HG03175 (cell line): Measurements from ENCODE around the gene ERC2.

Experiments
- ATAC-seq: cut with Tn5 transposase; IDR thresholded peaks from one replicate; pipeline ENCODE4 v1.9.1; 2021; ENCODE audit warnings: mild to moderate bottlenecking, moderate library complexity; ENCODE audit not compliant: unreplicated experiment

Gene ERC2

GRCh38 chr3:55636300-55637195, 831.7 kb downstream of the ERC2 start:
- no peak for ATAC-seq

- ATAC-seq, result no peak
Measured at GRCh38 chr3:55634345-55634744, 833.9 kb downstream of the ERC2 start.

GRCh38 chr3:55633333-55633732, 834.9 kb downstream of the ERC2 start:
- ATAC-seq, result no peak

GRCh38 chr3:55631766-55632331, 836.4 kb downstream of the ERC2 start:
- ATAC-seq, result no peak

GRCh38 chr3:55630921-55631299, 837.4 kb downstream of the ERC2 start:
- ATAC-seq, result no peak

GRCh38 chr3:55630280-55630920, 837.9 kb downstream of the ERC2 start:
- ATAC-seq, result no peak

GRCh38 chr3:55629432-55629831, 838.8 kb downstream of the ERC2 start:
- no peak for ATAC-seq

- ATAC-seq, result no peak
Measured at GRCh38 chr3:55626279-55626665, 842.0 kb downstream of the ERC2 start.

GRCh38 chr3:55624238-55624637, 844.0 kb downstream of the ERC2 start:
- ATAC-seq, result no peak

- ATAC-seq, result no peak
Measured at GRCh38 chr3:55623786-55624185, 844.5 kb downstream of the ERC2 start.

- ATAC-seq, result no peak
Measured at GRCh38 chr3:55622733-55623132, 845.5 kb downstream of the ERC2 start.

GRCh38 chr3:55622116-55622515, 846.2 kb downstream of the ERC2 start:
- no peak for ATAC-seq

- ATAC-seq, result no peak
Measured at GRCh38 chr3:55621648-55622047, 846.6 kb downstream of the ERC2 start.

GRCh38 chr3:55621026-55621422, 847.2 kb downstream of the ERC2 start:
- ATAC-seq, result no peak

GRCh38 chr3:55620351-55621025, 847.8 kb downstream of the ERC2 start:
- peak; percentile 66 for ATAC-seq

- ATAC-seq, result no peak
Measured at GRCh38 chr3:55619046-55619808, 849.0 kb downstream of the ERC2 start.

- ATAC-seq, result no peak
Measured at GRCh38 chr3:55617385-55617784, 850.9 kb downstream of the ERC2 start.

- no peak for ATAC-seq
Measured at GRCh38 chr3:55616803-55617202, 851.5 kb downstream of the ERC2 start.

GRCh38 chr3:55615694-55616295, 852.5 kb downstream of the ERC2 start:
- ATAC-seq, result no peak

- ATAC-seq, result no peak
Measured at GRCh38 chr3:55615039-55615693, 853.1 kb downstream of the ERC2 start.
